A204.1 (cell line): ENCODE data around the gene CMSS1.
"Not testable (repeated sequence)": the region's sequence is repeated elsewhere in the genome, so short reads cannot be mapped to it uniquely, and the experiment has no call there.

Experiments used
- FAIRE-seq: peaks from 2 replicates; lab custom pipeline; 2012; peaks lifted over from hg19 to GRCh38; lab: Jason Lieb, UNC

The CMSS1 gene

GRCh38 chr3:99818818-99819217, 1.2 kb downstream of the CMSS1 start:
- FAIRE-seq, result no peak

- no peak for FAIRE-seq
These were observed 6.4 kb downstream of the CMSS1 start for GRCh38 chr3:99823723-99824711.

GRCh38 chr3:99825004-99825640, 7.5 kb downstream of the CMSS1 start:
- FAIRE-seq, result no peak

GRCh38 chr3:99829844-99830243, 12.2 kb downstream of the CMSS1 start:
- FAIRE-seq, result no peak

- FAIRE-seq, result no peak
These were observed 16.0 kb downstream of the CMSS1 start for GRCh38 chr3:99833617-99834205.

- FAIRE-seq, result no peak
These were observed 16.7 kb downstream of the CMSS1 start for GRCh38 chr3:99834211-99834957.

- FAIRE-seq, result no peak
These were observed 19.0 kb downstream of the CMSS1 start for GRCh38 chr3:99836681-99837080.

- FAIRE-seq, result no peak
These were observed 20.1 kb downstream of the CMSS1 start for GRCh38 chr3:99837715-99838114.

- FAIRE-seq, result no peak
These were observed 21.1 kb downstream of the CMSS1 start for GRCh38 chr3:99838755-99839154.

GRCh38 chr3:99839613-99840012, 22.0 kb downstream of the CMSS1 start:
- no peak for FAIRE-seq

GRCh38 chr3:99841949-99842348, 24.3 kb downstream of the CMSS1 start:
- not testable (repeated sequence) for FAIRE-seq

- FAIRE-seq, result peak; percentile 91
These were observed 25.3 kb downstream of the CMSS1 start for GRCh38 chr3:99842826-99843589.

- FAIRE-seq, result no peak
These were observed 26.1 kb downstream of the CMSS1 start for GRCh38 chr3:99843590-99844258.

- no peak for FAIRE-seq
These were observed 27.7 kb downstream of the CMSS1 start for GRCh38 chr3:99845331-99845730.

GRCh38 chr3:99845999-99846398, 28.3 kb downstream of the CMSS1 start:
- FAIRE-seq, result no peak

GRCh38 chr3:99846477-99847160, 29.0 kb downstream of the CMSS1 start:
- FAIRE-seq, result no peak

- FAIRE-seq, result no peak
These were observed 30.8 kb downstream of the CMSS1 start for GRCh38 chr3:99848433-99848832.

GRCh38 chr3:99850608-99851007, 32.9 kb downstream of the CMSS1 start:
- no peak for FAIRE-seq

GRCh38 chr3:99851955-99852354, 34.3 kb downstream of the CMSS1 start:
- FAIRE-seq, result no peak

GRCh38 chr3:99852851-99853250, 35.2 kb downstream of the CMSS1 start:
- FAIRE-seq, result no peak
